GM10266 (cell line): ENCODE results near the gene CELSR1.

ENCODE experiments used
- DNase-seq: peaks from one replicate; pipeline ENCODE4 v3.0.0; 2012; ENCODE audit errors: extremely low spot score
- CTCF ChIP-seq: IDR thresholded peaks from 2 replicates; pipeline ENCODE4 v1.5.1; 2012; ENCODE audit warnings: mild to moderate bottlenecking, low read depth; ENCODE audit not compliant: control insufficient read depth, insufficient read depth; ENCODE audit errors: missing control alignments

CELSR1 gene

GRCh38 chr22:46584081-46584921 lies 46.9 kb upstream of the CELSR1 start:
- no peak for DNase-seq
- no peak for TF ChIP-seq CTCF

- TF ChIP-seq CTCF, result no peak
- no peak for DNase-seq
Observed at GRCh38 chr22:46583571-46583970, 46.2 kb upstream of the CELSR1 start.

GRCh38 chr22:46582281-46582933 lies 45.0 kb upstream of the CELSR1 start:
- no peak for DNase-seq
- no peak for TF ChIP-seq CTCF

GRCh38 chr22:46581538-46582244 lies 44.3 kb upstream of the CELSR1 start:
- no peak for TF ChIP-seq CTCF
- DNase-seq, result no peak

GRCh38 chr22:46580940-46581537 lies 43.6 kb upstream of the CELSR1 start:
- no peak for DNase-seq
- TF ChIP-seq CTCF, result no peak

GRCh38 chr22:46579751-46580449 lies 42.5 kb upstream of the CELSR1 start:
- TF ChIP-seq CTCF, result no peak
- no peak for DNase-seq
